Heart left ventricle (tissue), 13 donors: ENCODE measurements around the gene RNF38.

Experiments used
- CTCF ChIP-seq, 12 donors: fragments of 200-600 bp; sonication (generic) in 4 of 12; IDR thresholded peaks; one replicate each; pipeline versions ENCODE4 v1.5.0 to v1.8.0; 2018 to 2022; ENCODE audit warnings: antibody characterized with exemption in 12 of 12, mild to moderate bottlenecking in 5 of 12
- POLR2A ChIP-seq, 2 donors: fragments of 450-650 bp; IDR thresholded peaks; one replicate each; pipeline ENCODE4 v1.6.1; 2017; ENCODE audit warnings: antibody characterized with exemption in 2 of 2, mild to moderate bottlenecking in 2 of 2, moderate library complexity in 2 of 2
- donor health status: ischemic (EF 13 %, LVEDD 7.1; RV severe dilation, severe dysfunction).
- donor health status: DM: no; HTN: yes; CAD: no.
- donor health status: DM: no; HTN: no; CAD: no.
- donor health status: ischemic (EF 25% LVEDD 6.9; RV normal size, moderate dysfunction).
- donor health status: ischemic (EF 25% LVEDD 5.7; RV mildly dilated, moderate dysfunction).
- donor health status: ischemic (EF 35%, LVEDD 5.7; RV mildly dilated, moderate dysfunction).
- donor health status: nonischemic (EF 11% LVEDD 7.7; RV severe dilation, severe dysfunction).
- donor health status: DM: yes; HTN: yes; CAD: no.
- donor health status: PGD.
- donor health status: ischemic (EF 29% LVEDD 5.4; RV normal size, mild dysfunction).
- donor health status: nonischemic (EF 23%, LVEDD 6.1; RV moderate dilation, normal function).

- TF ChIP-seq POLR2A (IDR thresholded peaks at IDR 0.05) = no peak
- no peak for TF ChIP-seq CTCF (IDR thresholded peaks at IDR 0.05)
These were observed 41.6 kb downstream of the RNF38 start for GRCh38 chr9:36358486-36358885.
